Astrocyte (in vitro differentiated cells and primary cell): Measurements from ENCODE around the gene MYO5B. TPM values are rescaled to one million over a fixed set of nuclear protein-coding genes. Genes with fewer than 3 reads are reported as not detected.

Experiments used
- DNase-seq: peaks from one replicate; pipeline ENCODE4 v3.0.0-alpha.2; 2010; ENCODE audit warnings: low read depth
- FAIRE-seq: peaks from 2 replicates; lab custom pipeline; 2011; peaks lifted over from hg19 to GRCh38; lab: Jason Lieb, UNC
- H2AFZ ChIP-seq: 2 replicates; pipeline ENCODE4 v1.6.0; 2012; ENCODE audit warnings: low read depth, low read length, inconsistent platforms
- H3K27ac ChIP-seq: 2 replicates; pipeline ENCODE4 v1.5.1; 2011; ENCODE audit warnings: low read depth, low read length, inconsistent platforms
- H3K27me3 ChIP-seq: 2 replicates; pipeline ENCODE4 v1.6.0; 2011; ENCODE audit warnings: low read length, inconsistent platforms; ENCODE audit not compliant: insufficient read depth
- H3K36me3 ChIP-seq: 2 replicates; pipeline ENCODE4 v1.5.1; 2011; ENCODE audit warnings: low read length, inconsistent platforms; ENCODE audit not compliant: insufficient read depth
- H3K4me1 ChIP-seq: 2 replicates; pipeline ENCODE4 v1.5.1; 2011; ENCODE audit warnings: low read length, inconsistent platforms; ENCODE audit not compliant: insufficient read depth
- H3K4me2 ChIP-seq: 2 replicates; pipeline ENCODE4 v1.6.0; 2012; ENCODE audit warnings: low read length, inconsistent platforms
- H3K4me3 ChIP-seq: 2 replicates; pipeline ENCODE4 v1.5.1; 2011; ENCODE audit warnings: low read depth, mild to moderate bottlenecking, low read length, inconsistent platforms; ENCODE audit not compliant: insufficient read depth
- H3K79me2 ChIP-seq: 2 replicates; pipeline ENCODE4 v1.6.0; 2012; ENCODE audit warnings: mild to moderate bottlenecking, low read length, inconsistent platforms; ENCODE audit not compliant: insufficient read depth
- H3K9ac ChIP-seq: 2 replicates; pipeline ENCODE4 v1.6.0; 2012; ENCODE audit warnings: mild to moderate bottlenecking, low read length, inconsistent platforms
- H3K9me3 ChIP-seq: 2 replicates; pipeline ENCODE4 v1.5.1; 2012; ENCODE audit warnings: low read depth, mild to moderate bottlenecking, low read length, inconsistent platforms; ENCODE audit not compliant: insufficient read depth
- H4K20me1 ChIP-seq: 2 replicates; pipeline ENCODE4 v1.6.0; 2012; ENCODE audit warnings: low read length, inconsistent platforms; ENCODE audit not compliant: insufficient read depth
- H3K27ac Mint-ChIP-seq: one replicate; pipeline ENCODE4 v1.8.0; 2021; ENCODE audit warnings: mild to moderate bottlenecking, mixed read lengths; ENCODE audit not compliant: unreplicated experiment
- H3K27me3 Mint-ChIP-seq: one replicate; pipeline ENCODE4 v1.8.0; 2021; ENCODE audit warnings: low read depth, mixed read lengths; ENCODE audit not compliant: unreplicated experiment
- H3K36me3 Mint-ChIP-seq: one replicate; pipeline ENCODE4 v1.8.0; 2021; ENCODE audit warnings: low read depth, mixed read lengths; ENCODE audit not compliant: unreplicated experiment
- H3K4me1 Mint-ChIP-seq: one replicate; pipeline ENCODE4 v1.8.0; 2021; ENCODE audit warnings: low read depth, mixed read lengths; ENCODE audit not compliant: unreplicated experiment
- H3K4me3 Mint-ChIP-seq: one replicate; pipeline ENCODE4 v1.8.0; 2021; ENCODE audit warnings: mild to moderate bottlenecking, moderate library complexity, mixed read lengths; ENCODE audit not compliant: unreplicated experiment
- H3K9me3 Mint-ChIP-seq: one replicate; pipeline ENCODE4 v1.8.0; 2021; ENCODE audit warnings: mild to moderate bottlenecking, mixed read lengths; ENCODE audit not compliant: unreplicated experiment
- CTCF ChIP-seq: IDR thresholded peaks from 2 replicates; pipeline ENCODE4 v1.5.1; 2011; ENCODE audit warnings: low read depth, mild to moderate bottlenecking, inconsistent platforms, low read length, moderate library complexity; ENCODE audit not compliant: insufficient read depth
- EZH2 ChIP-seq: IDR thresholded peaks from 2 replicates; pipeline ENCODE4 v1.6.1; 2012; ENCODE audit warnings: mild to moderate bottlenecking, low read length, inconsistent platforms; ENCODE audit not compliant: insufficient read depth
- total RNA-seq: library from RNA; stranded (reverse); gene quantifications from 2 replicates; pipeline ENCODE4 v1.2.1, GENCODE V29; 2021

MYO5B gene
- total RNA-seq, 1 donor from 2014 or later = 8.3 TPM

GRCh38 chr18:49850636-49851035, 344.3 kb downstream of the MYO5B start:
- Histone ChIP-seq H3K79me2 (no peaks in the 10 kb centered on the region), H3K36me3 (no peaks in the 10 kb centered on the region), H3K4me2 (no peak overlapping the region), H3K4me1 (peaks cover 16% of the 10 kb centered on the region), H3K9ac (no peak overlapping the region), H3K27ac (no peak overlapping the region), H3K27me3 (no peaks in the 10 kb centered on the region), H4K20me1 (no peaks in the 10 kb centered on the region), H2AFZ (no peak overlapping the region), H3K4me3 (no peak overlapping the region), H3K9me3 (no peaks in the 10 kb centered on the region)
- Mint-ChIP-seq H3K27me3 (peaks cover 10% of the 10 kb centered on the region), H3K9me3 (no peaks in the 10 kb centered on the region), H3K27ac (no peak overlapping the region), H3K36me3 (peaks cover 7% of the 10 kb centered on the region), H3K4me3 (no peak overlapping the region), H3K4me1 (peaks cover 28% of the 10 kb centered on the region)
- TF ChIP-seq CTCF = no peak
- no peak for TF ChIP-seq EZH2
- FAIRE-seq (no peak), DNase-seq (no peak)

GRCh38 chr18:49849331-49850217, 345.4 kb downstream of the MYO5B start:
- Mint-ChIP-seq H3K9me3 (no peaks in the 10 kb centered on the region), H3K4me1 (peaks cover 28% of the 10 kb centered on the region), H3K27me3 (peaks cover 10% of the 10 kb centered on the region), H3K27ac (peak overlapping the region; percentile 59), H3K4me3 (no peak overlapping the region), H3K36me3 (peaks cover 7% of the 10 kb centered on the region)
- no peak overlapping the region for H3K27ac ChIP-seq
- H2AFZ ChIP-seq = peak overlapping the region; percentile 13
- peak overlapping the region; percentile 58 for H3K4me2 ChIP-seq
- no peaks in the 10 kb centered on the region for H4K20me1 ChIP-seq
- H3K9me3 ChIP-seq = no peaks in the 10 kb centered on the region
- peak; percentile 70 for FAIRE-seq
- no peaks in the 10 kb centered on the region for H3K27me3 ChIP-seq
- peaks cover 16% of the 10 kb centered on the region for H3K4me1 ChIP-seq
- H3K4me3 ChIP-seq = no peak overlapping the region
- peak; percentile 91 for DNase-seq
- no peaks in the 10 kb centered on the region for H3K36me3 ChIP-seq
- no peak overlapping the region for H3K9ac ChIP-seq
- no peak for TF ChIP-seq CTCF
- no peak for TF ChIP-seq EZH2
- H3K79me2 ChIP-seq = no peaks in the 10 kb centered on the region

GRCh38 chr18:49848115-49848514, 346.8 kb downstream of the MYO5B start:
- H3K4me1 Mint-ChIP-seq = peaks cover 30% of the 10 kb centered on the region
- Histone ChIP-seq H3K36me3 (no peaks in the 10 kb centered on the region), H3K27ac (no peak overlapping the region), H2AFZ (no peak overlapping the region), H3K79me2 (no peaks in the 10 kb centered on the region), H4K20me1 (no peaks in the 10 kb centered on the region), H3K9ac (no peak overlapping the region), H3K4me3 (no peak overlapping the region), H3K9me3 (no peaks in the 10 kb centered on the region), H3K4me2 (no peak overlapping the region), H3K27me3 (no peaks in the 10 kb centered on the region), H3K4me1 (peaks cover 16% of the 10 kb centered on the region)
- no peak for TF ChIP-seq CTCF
- TF ChIP-seq EZH2 = no peak
- no peaks in the 10 kb centered on the region for H3K9me3 Mint-ChIP-seq
- H3K4me3 Mint-ChIP-seq = no peak overlapping the region
- DNase-seq = no peak
- FAIRE-seq = no peak
- no peak overlapping the region for H3K27ac Mint-ChIP-seq
- H3K36me3 Mint-ChIP-seq = peaks cover 8% of the 10 kb centered on the region
- peaks cover 10% of the 10 kb centered on the region for H3K27me3 Mint-ChIP-seq
